ENCODE data around the gene GREM2. TPM values are rescaled to one million over a fixed set of nuclear protein-coding genes. Genes with fewer than 3 reads are reported as not detected.

Gene GREM2
- polyA plus RNA-seq, 2 of the 4 experiments (the other 2 are of a cell fraction): 0.13 to 0.59 TPM

GRCh38 chr1:240650877-240651276, 38.9 kb upstream of the GREM2 start (continued):
- TF ChIP-seq EP300 (IDR thresholded peaks at IDR 0.05): no peak
- TF ChIP-seq FOSB (CRISPR knock-in tag; IDR thresholded peaks at IDR 0.05): no peak

- ATAC-seq: no peak
These were observed 38.1 kb upstream of the GREM2 start for GRCh38 chr1:240649733-240650721.

GRCh38 chr1:240646571-240647240, 34.8 kb upstream of the GREM2 start:
- ChIA-PET POLR2A (no interaction called here), CTCF (no interaction called here)
- no peaks in the 10 kb centered on the region for H3K9me3 ChIP-seq
- H3K27ac ChIP-seq: no peak overlapping the region
- H3K4me1 ChIP-seq: no peaks in the 10 kb centered on the region
- no peak overlapping the region for H3K4me2 ChIP-seq
- DNase-seq (ENCODE audit: low read depth in 1 of 2, low spot score in 1 of 2) (no peak), FAIRE-seq (no peak), ATAC-seq (no peak)
- WGBS (ENCODE audit: missing lambda C conversion rate): 59% methylated on average over 7 of the region's 7 CpGs
- TF ChIP-seq PHF8 (IDR thresholded peaks at IDR 0.05; ENCODE audit: borderline replicate concordance, low read depth) (no peak), NR3C1 (IDR thresholded peaks at IDR 0.05) (no peak), MYC (IDR thresholded peaks at IDR 0.05; ENCODE audit: borderline replicate concordance, low read length) (no peak), RFX5 (IDR thresholded peaks at IDR 0.05) (no peak), HES2 (IDR thresholded peaks at IDR 0.05) (no peak), KDM1A (IDR thresholded peaks at IDR 0.05; ENCODE audit: low read depth) (no peak), MAX (IDR thresholded peaks at IDR 0.05) (no peak), TP53 (CRISPR knock-in tag; IDR thresholded peaks at IDR 0.05) (no peak), ZFP36 (IDR thresholded peaks at IDR 0.05; ENCODE audit: borderline replicate concordance, partially characterized antibody) (no peak), GATA3 (IDR thresholded peaks at IDR 0.05; ENCODE audit: borderline replicate concordance) (no peak), BHLHE40 (IDR thresholded peaks at IDR 0.05; ENCODE audit: low read depth, low read length) (no peak), CEBPB (IDR thresholded peaks at IDR 0.05) (no peak), JUN (IDR thresholded peaks at IDR 0.05) (no peak), FOSL2 (IDR thresholded peaks at IDR 0.05) (no peak), FOSL2 (CRISPR knock-in tag; IDR thresholded peaks at IDR 0.05) (no peak)
- H3K4me3 ChIP-seq: no peak overlapping the region

More at GRCh38 chr1:240649733-240650721, 38.1 kb upstream of the GREM2 start:
- 72% methylated on average over 17 of the region's 17 CpGs for WGBS (ENCODE audit: missing lambda C conversion rate)
- FAIRE-seq (no peak), DNase-seq (ENCODE audit: low read depth in 1 of 2, low spot score in 1 of 2) (no peak)
- no peaks in the 10 kb centered on the region for H3K9me3 ChIP-seq
- ChIA-PET CTCF (interaction anchor here (0.6 to 1.7 kb wide), 4 partner anchors 15 to 488 kb away, joined by 3 to 7 read pairs (median 4); no protein-coding TSS in a partner anchor), POLR2A (no interaction called here)
- H3K4me3 ChIP-seq: no peak overlapping the region
- TF ChIP-seq MAFK (IDR thresholded peaks at IDR 0.05; ENCODE audit: partially characterized antibody) (peak; percentile 67), CEBPB (IDR thresholded peaks at IDR 0.05) (peak; percentile 59 to 68; a peak in 3 of 4 replicates), KDM5A (IDR thresholded peaks at IDR 0.05) (no peak)
- no peak overlapping the region for H3K27ac ChIP-seq
- no peak overlapping the region for H3K4me2 ChIP-seq
- H3K4me1 ChIP-seq: no peaks in the 10 kb centered on the region

- H3K4me3 ChIP-seq: no peak overlapping the region
- no peak for FAIRE-seq
- no peaks in the 10 kb centered on the region for H3K4me1 ChIP-seq
- no peak for DNase-seq (ENCODE audit: low read depth in 1 of 2, low spot score in 1 of 2)
- WGBS (ENCODE audit: missing lambda C conversion rate): 45% methylated on average over 6 of the region's 6 CpGs
- no peak for ATAC-seq
- ChIA-PET CTCF (no interaction called here), POLR2A (no interaction called here)
- H3K9me3 ChIP-seq: no peaks in the 10 kb centered on the region
- no peak overlapping the region for H3K27ac ChIP-seq
- no peak overlapping the region for H3K4me2 ChIP-seq
- TF ChIP-seq E2F6 (IDR thresholded peaks at IDR 0.05; ENCODE audit: borderline replicate concordance, low read depth): no peak
- no peak for TF ChIP-seq TP53 (CRISPR knock-in tag; IDR thresholded peaks at IDR 0.05)
- TF ChIP-seq RAD21 (conservative IDR thresholded peaks at IDR 0.05 in 1 of 2, IDR thresholded peaks at IDR 0.05 in 1 of 2): no peak
- no peak for TF ChIP-seq NR3C1 (IDR thresholded peaks at IDR 0.05)
- no peak for TF ChIP-seq CTCF (IDR thresholded peaks at IDR 0.05)
- TF ChIP-seq HDAC2 (IDR thresholded peaks at IDR 0.05): no peak
- TF ChIP-seq POLR2A (IDR thresholded peaks at IDR 0.05; ENCODE audit: low read length): no peak
- no peak for TF ChIP-seq SREBF2 (IDR thresholded peaks at IDR 0.05)
- no peak for TF ChIP-seq HES2 (IDR thresholded peaks at IDR 0.05)
- no peak for TF ChIP-seq POLR2AphosphoS2 (conservative IDR thresholded peaks at IDR 0.05; ENCODE audit: low read length)
- no peak for TF ChIP-seq MAFK (IDR thresholded peaks at IDR 0.05; ENCODE audit: partially characterized antibody)
- no peak for TF ChIP-seq CBX8 (IDR thresholded peaks at IDR 0.05)
- TF ChIP-seq JUNB (IDR thresholded peaks at IDR 0.05): no peak
- TF ChIP-seq BHLHE40 (IDR thresholded peaks at IDR 0.05; ENCODE audit: low read depth, low read length): no peak
- no peak for TF ChIP-seq TFCP2L1 (CRISPR knock-in tag; IDR thresholded peaks at IDR 0.05)
- no peak for TF ChIP-seq ESRRA (IDR thresholded peaks at IDR 0.05; ENCODE audit: borderline replicate concordance, low read length)
These were observed 32.8 kb upstream of the GREM2 start for GRCh38 chr1:240644732-240645131.

Data from A549 (cell line).